ENCODE data around the gene PHF14.

- TF ChIP-seq, protein P1, sequence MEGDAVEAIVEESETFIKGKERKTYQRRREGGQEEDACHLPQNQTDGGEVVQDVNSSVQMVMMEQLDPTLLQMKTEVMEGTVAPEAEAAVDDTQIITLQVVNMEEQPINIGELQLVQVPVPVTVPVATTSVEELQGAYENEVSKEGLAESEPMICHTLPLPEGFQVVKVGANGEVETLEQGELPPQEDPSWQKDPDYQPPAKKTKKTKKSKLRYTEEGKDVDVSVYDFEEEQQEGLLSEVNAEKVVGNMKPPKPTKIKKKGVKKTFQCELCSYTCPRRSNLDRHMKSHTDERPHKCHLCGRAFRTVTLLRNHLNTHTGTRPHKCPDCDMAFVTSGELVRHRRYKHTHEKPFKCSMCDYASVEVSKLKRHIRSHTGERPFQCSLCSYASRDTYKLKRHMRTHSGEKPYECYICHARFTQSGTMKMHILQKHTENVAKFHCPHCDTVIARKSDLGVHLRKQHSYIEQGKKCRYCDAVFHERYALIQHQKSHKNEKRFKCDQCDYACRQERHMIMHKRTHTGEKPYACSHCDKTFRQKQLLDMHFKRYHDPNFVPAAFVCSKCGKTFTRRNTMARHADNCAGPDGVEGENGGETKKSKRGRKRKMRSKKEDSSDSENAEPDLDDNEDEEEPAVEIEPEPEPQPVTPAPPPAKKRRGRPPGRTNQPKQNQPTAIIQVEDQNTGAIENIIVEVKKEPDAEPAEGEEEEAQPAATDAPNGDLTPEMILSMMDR (IDR thresholded peaks at IDR 0.05) = no peak
- no peak for TF ChIP-seq POLR2A (IDR thresholded peaks at IDR 0.05)
These were observed 25.5 kb downstream of the PHF14 start for GRCh38 chr7:10998996-10999757.
